ENCODE data around the gene SLC27A3. TPM values are rescaled to one million over a fixed set of nuclear protein-coding genes. Genes with fewer than 3 reads are reported as not detected.

The SLC27A3 gene
- total RNA-seq, 1 experiment from 2014 or later: 38.9 TPM

GRCh38 chr1:153805042-153805745 is 30.0 kb downstream of the SLC27A3 start:
- Mint-ChIP-seq H3K27me3 (ENCODE audit: low read depth) (no peaks in the 10 kb centered on the region), H3K9me3 (no peaks in the 10 kb centered on the region), H3K36me3 (peaks cover 17% of the 10 kb centered on the region), H3K4me1 (peaks cover 13% of the 10 kb centered on the region), H3K4me3 (no peak overlapping the region), H3K27ac (peak overlapping the region; percentile 2)
- DNase-seq (ENCODE audit: low spot score) (no peak), ATAC-seq (peak; percentile 57)
- ChIA-PET CTCF (interaction anchor here (1.6 kb wide), 1 partner anchor 127 kb away, joined by 3 read pairs; no protein-coding TSS in a partner anchor), POLR2A (interaction anchor here (0.5 to 1.0 kb wide), 3 partner anchors 29 to 81 kb away, joined by 3 to 4 read pairs (median 3); no protein-coding TSS in a partner anchor)
- TF ChIP-seq USF2 (CRISPR knock-in tag; IDR thresholded peaks at IDR 0.05): no peak

DNA sequence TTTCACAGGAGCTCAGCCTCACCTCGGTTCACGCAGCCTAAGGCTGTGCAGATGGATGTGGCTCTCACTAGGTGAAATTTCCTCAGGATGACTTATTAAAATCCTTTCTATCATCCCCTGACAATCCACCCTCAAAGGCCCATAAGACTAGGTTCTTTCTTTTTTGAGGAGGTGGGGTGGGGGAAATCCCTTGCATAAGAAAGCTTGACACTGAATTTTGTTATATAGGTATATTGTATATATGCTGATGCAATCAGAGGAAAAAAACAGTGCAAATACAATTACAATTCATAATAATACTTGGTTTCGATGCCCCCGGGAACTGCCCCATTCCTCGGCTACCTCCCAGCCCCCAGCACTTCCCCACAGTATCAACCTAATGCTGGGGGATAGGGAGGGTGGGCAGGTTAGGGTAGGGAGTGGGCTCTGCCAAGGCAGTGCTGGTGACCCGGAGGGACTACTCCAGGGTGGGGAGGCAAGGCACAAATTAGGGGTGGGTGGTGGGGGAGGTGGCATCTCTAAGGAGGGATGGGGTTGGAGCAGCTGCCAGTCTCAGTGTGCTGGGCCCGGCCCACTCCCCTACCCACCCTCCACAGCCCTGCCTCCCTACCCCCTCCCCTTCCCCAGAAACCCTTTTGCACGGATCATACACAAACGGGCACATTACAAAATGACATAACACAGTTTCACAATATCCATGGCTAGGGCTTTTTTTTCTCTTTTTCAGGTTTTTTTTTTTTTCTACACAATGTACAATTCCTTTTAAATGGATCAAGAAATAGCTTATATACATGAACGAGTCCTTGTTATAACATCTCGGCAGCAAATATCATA is 30.9 kb downstream of the SLC27A3 start:
- TF ChIP-seq, protein P1, sequence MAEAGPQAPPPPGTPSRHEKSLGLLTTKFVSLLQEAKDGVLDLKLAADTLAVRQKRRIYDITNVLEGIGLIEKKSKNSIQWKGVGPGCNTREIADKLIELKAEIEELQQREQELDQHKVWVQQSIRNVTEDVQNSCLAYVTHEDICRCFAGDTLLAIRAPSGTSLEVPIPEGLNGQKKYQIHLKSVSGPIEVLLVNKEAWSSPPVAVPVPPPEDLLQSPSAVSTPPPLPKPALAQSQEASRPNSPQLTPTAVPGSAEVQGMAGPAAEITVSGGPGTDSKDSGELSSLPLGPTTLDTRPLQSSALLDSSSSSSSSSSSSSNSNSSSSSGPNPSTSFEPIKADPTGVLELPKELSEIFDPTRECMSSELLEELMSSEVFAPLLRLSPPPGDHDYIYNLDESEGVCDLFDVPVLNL (CRISPR knock-in tag; IDR thresholded peaks at IDR 0.05; ENCODE audit: borderline replicate concordance, low read depth): no peak
- TF ChIP-seq, protein P2, sequence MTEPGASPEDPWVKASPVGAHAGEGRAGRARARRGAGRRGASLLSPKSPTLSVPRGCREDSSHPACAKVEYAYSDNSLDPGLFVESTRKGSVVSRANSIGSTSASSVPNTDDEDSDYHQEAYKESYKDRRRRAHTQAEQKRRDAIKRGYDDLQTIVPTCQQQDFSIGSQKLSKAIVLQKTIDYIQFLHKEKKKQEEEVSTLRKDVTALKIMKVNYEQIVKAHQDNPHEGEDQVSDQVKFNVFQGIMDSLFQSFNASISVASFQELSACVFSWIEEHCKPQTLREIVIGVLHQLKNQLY (CRISPR knock-in tag; IDR thresholded peaks at IDR 0.05): no peak
- TF ChIP-seq TEAD1 (CRISPR knock-in tag; IDR thresholded peaks at IDR 0.05) (no peak), USF2 (CRISPR knock-in tag; IDR thresholded peaks at IDR 0.05) (no peak), TCF7 (CRISPR knock-in tag; IDR thresholded peaks at IDR 0.05; ENCODE audit: low read depth) (no peak), NR1H2 (CRISPR knock-in tag; IDR thresholded peaks at IDR 0.05) (no peak), KAT7 (CRISPR knock-in tag; IDR thresholded peaks at IDR 0.05; ENCODE audit: borderline replicate concordance) (no peak), ZNF317 (CRISPR knock-in tag; IDR thresholded peaks at IDR 0.05; ENCODE audit: borderline replicate concordance, low read depth) (no peak), IRF1 (CRISPR knock-in tag; IDR thresholded peaks at IDR 0.05) (no peak), MAX (CRISPR knock-in tag; IDR thresholded peaks at IDR 0.05) (no peak), ETV6 (CRISPR knock-in tag; IDR thresholded peaks at IDR 0.05) (no peak)
- TF ChIP-seq, protein P3, sequence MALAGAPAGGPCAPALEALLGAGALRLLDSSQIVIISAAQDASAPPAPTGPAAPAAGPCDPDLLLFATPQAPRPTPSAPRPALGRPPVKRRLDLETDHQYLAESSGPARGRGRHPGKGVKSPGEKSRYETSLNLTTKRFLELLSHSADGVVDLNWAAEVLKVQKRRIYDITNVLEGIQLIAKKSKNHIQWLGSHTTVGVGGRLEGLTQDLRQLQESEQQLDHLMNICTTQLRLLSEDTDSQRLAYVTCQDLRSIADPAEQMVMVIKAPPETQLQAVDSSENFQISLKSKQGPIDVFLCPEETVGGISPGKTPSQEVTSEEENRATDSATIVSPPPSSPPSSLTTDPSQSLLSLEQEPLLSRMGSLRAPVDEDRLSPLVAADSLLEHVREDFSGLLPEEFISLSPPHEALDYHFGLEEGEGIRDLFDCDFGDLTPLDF (CRISPR knock-in tag; IDR thresholded peaks at IDR 0.05): no peak
- Mint-ChIP-seq H3K4me3 (no peak overlapping the region), H3K4me1 (peaks cover 13% of the 10 kb centered on the region), H3K9me3 (no peaks in the 10 kb centered on the region), H3K27me3 (ENCODE audit: low read depth) (no peaks in the 10 kb centered on the region), H3K27ac (peak overlapping the region; percentile 2), H3K36me3 (peaks cover 22% of the 10 kb centered on the region)
- POLR2A ChIA-PET: no interaction called here
- ATAC-seq: no peak
- DNase-seq (ENCODE audit: low spot score): no peak
- CTCF ChIA-PET: interaction anchor here (1.6 to 4.0 kb wide), 2 partner anchors 8 to 128 kb away, joined by 3 to 21 read pairs; no protein-coding TSS in a partner anchor
